Memory B cell (primary cell): Measurements from ENCODE around the gene FCRL5.

ENCODE experiments used
- ATAC-seq: fragments of 150-1000 bp; cut with Tn5 transposase; 2 replicates; pipeline ENCODE4 v1.10.0; 2021; ENCODE audit warnings: low read depth, mild to moderate bottlenecking, moderate library complexity
- DNase-seq, 2 donors: peaks; one replicate each; pipeline ENCODE4 v3.0.0; 2022; ENCODE audit warnings: low spot score in 2 of 2
- H3K27ac Mint-ChIP-seq: one replicate; pipeline ENCODE4 v1.8.0; 2022; ENCODE audit warnings: mild to moderate bottlenecking, moderate library complexity, mixed read lengths
- H3K27me3 Mint-ChIP-seq: one replicate; pipeline ENCODE4 v1.8.0; 2022; ENCODE audit warnings: mixed read lengths
- H3K36me3 Mint-ChIP-seq: one replicate; pipeline ENCODE4 v1.8.0; 2022; ENCODE audit warnings: mild to moderate bottlenecking, mixed read lengths
- H3K4me1 Mint-ChIP-seq: one replicate; pipeline ENCODE4 v1.8.0; 2022; ENCODE audit warnings: mixed read lengths
- H3K4me3 Mint-ChIP-seq: one replicate; pipeline ENCODE4 v1.8.0; 2022; ENCODE audit warnings: mild to moderate bottlenecking, moderate library complexity, mixed read lengths
- H3K9me3 Mint-ChIP-seq: one replicate; pipeline ENCODE4 v1.8.0; 2022; ENCODE audit warnings: mixed read lengths

The FCRL5 gene

GRCh38 chr1:157551694-157552693 lies at the start of gene FCRL5:
Gene FCRL5 (minus strand): TSS chr1:157552515. CDS start chr1:157552362, 153 bp downstream.
- Mint-ChIP-seq H3K27me3 (no peaks in the 10 kb centered on the region), H3K4me3 (peak within 1 kb of the TSS; percentile 86), H3K9me3 (peaks cover 1% of the 10 kb centered on the region), H3K4me1 (peaks cover 37% of the 10 kb centered on the region), H3K27ac (peak within 1 kb of the TSS; percentile 92), H3K36me3 (peaks cover 12% of the 10 kb centered on the region)
- no peak for DNase-seq
- ATAC-seq, result peak; percentile 88

- DNase-seq, result no peak
- Mint-ChIP-seq H3K4me3 (no peak overlapping the region), H3K9me3 (no peaks in the 10 kb centered on the region), H3K36me3 (no peaks in the 10 kb centered on the region), H3K27ac (no peak overlapping the region), H3K4me1 (peaks cover 28% of the 10 kb centered on the region), H3K27me3 (peaks cover under 1% of the 10 kb centered on the region)
- no peak for ATAC-seq
Observed at GRCh38 chr1:157600236-157600635, 47.9 kb upstream of the FCRL5 start.

- ATAC-seq (peak; percentile 58), DNase-seq (no peak)
- peaks cover 31% of the 10 kb centered on the region for H3K4me1 Mint-ChIP-seq
- no peaks in the 10 kb centered on the region for H3K27me3 Mint-ChIP-seq
- no peak within 1 kb of the TSS for H3K4me3 Mint-ChIP-seq
- no peaks in the 10 kb centered on the region for H3K36me3 Mint-ChIP-seq
- no peaks in the 10 kb centered on the region for H3K9me3 Mint-ChIP-seq
- H3K27ac Mint-ChIP-seq, result no peak within 1 kb of the TSS
Observed at GRCh38 chr1:157597959-157598667, 45.8 kb upstream of the FCRL5 start, which contains the start of gene FCRL4. Gene FCRL4 (minus strand): TSS chr1:157598085. CDS start chr1:157597944, 141 bp downstream.

GRCh38 chr1:157596384-157596783 lies 44.1 kb upstream of the FCRL5 start:
- H3K27ac Mint-ChIP-seq, result no peak overlapping the region
- ATAC-seq, result no peak
- H3K4me1 Mint-ChIP-seq, result peaks cover 34% of the 10 kb centered on the region
- no peaks in the 10 kb centered on the region for H3K36me3 Mint-ChIP-seq
- no peaks in the 10 kb centered on the region for H3K27me3 Mint-ChIP-seq
- H3K9me3 Mint-ChIP-seq, result no peaks in the 10 kb centered on the region
- DNase-seq, result no peak
- H3K4me3 Mint-ChIP-seq, result peak overlapping the region; percentile 8

GRCh38 chr1:157595356-157595755 lies 43.0 kb upstream of the FCRL5 start:
- Mint-ChIP-seq H3K27ac (no peak overlapping the region), H3K36me3 (no peaks in the 10 kb centered on the region), H3K9me3 (no peaks in the 10 kb centered on the region), H3K27me3 (peaks cover 5% of the 10 kb centered on the region), H3K4me1 (peaks cover 34% of the 10 kb centered on the region), H3K4me3 (peak overlapping the region; percentile 1)
- ATAC-seq, result peak; percentile 86
- peak in 1 of 2 donors; percentile 21 for DNase-seq

- ATAC-seq (peak; percentile 85), DNase-seq (peak in 1 of 2 donors; percentile 24)
- Mint-ChIP-seq H3K27ac (no peak overlapping the region), H3K4me3 (peak overlapping the region; percentile 15), H3K36me3 (no peaks in the 10 kb centered on the region), H3K4me1 (peaks cover 31% of the 10 kb centered on the region), H3K27me3 (peaks cover 4% of the 10 kb centered on the region), H3K9me3 (no peaks in the 10 kb centered on the region)
Observed at GRCh38 chr1:157585984-157586383, 33.7 kb upstream of the FCRL5 start.

GRCh38 chr1:157584503-157584902 lies 32.2 kb upstream of the FCRL5 start:
- no peak overlapping the region for H3K4me3 Mint-ChIP-seq
- no peak for DNase-seq
- no peaks in the 10 kb centered on the region for H3K9me3 Mint-ChIP-seq
- H3K27me3 Mint-ChIP-seq, result peaks cover 2% of the 10 kb centered on the region
- peak overlapping the region; percentile 43 for H3K27ac Mint-ChIP-seq
- H3K36me3 Mint-ChIP-seq, result no peaks in the 10 kb centered on the region
- H3K4me1 Mint-ChIP-seq, result peaks cover 38% of the 10 kb centered on the region
- peak; percentile 70 for ATAC-seq

- Mint-ChIP-seq H3K27ac (no peak overlapping the region), H3K27me3 (no peaks in the 10 kb centered on the region), H3K9me3 (no peaks in the 10 kb centered on the region), H3K4me1 (peaks cover 40% of the 10 kb centered on the region), H3K36me3 (no peaks in the 10 kb centered on the region), H3K4me3 (no peak overlapping the region)
- no peak for ATAC-seq
- DNase-seq, result no peak
Observed at GRCh38 chr1:157580828-157581210, 28.5 kb upstream of the FCRL5 start.

- DNase-seq (peak; percentile 44 to 59), ATAC-seq (peak; percentile 47)
- Mint-ChIP-seq H3K4me1 (peaks cover 40% of the 10 kb centered on the region), H3K27ac (no peak overlapping the region), H3K4me3 (peak overlapping the region; percentile 1), H3K9me3 (no peaks in the 10 kb centered on the region), H3K27me3 (no peaks in the 10 kb centered on the region), H3K36me3 (no peaks in the 10 kb centered on the region)
Observed at GRCh38 chr1:157580179-157580827, 28.0 kb upstream of the FCRL5 start.

GRCh38 chr1:157577420-157577819 lies 25.1 kb upstream of the FCRL5 start:
- Mint-ChIP-seq H3K27me3 (no peaks in the 10 kb centered on the region), H3K9me3 (no peaks in the 10 kb centered on the region), H3K27ac (no peak overlapping the region), H3K36me3 (no peaks in the 10 kb centered on the region), H3K4me1 (peaks cover 43% of the 10 kb centered on the region), H3K4me3 (no peak overlapping the region)
- DNase-seq (no peak), ATAC-seq (no peak)

GRCh38 chr1:157575744-157576143 lies 23.4 kb upstream of the FCRL5 start:
- ATAC-seq, result peak; percentile 82
- DNase-seq, result no peak
- Mint-ChIP-seq H3K27ac (peak overlapping the region; percentile 3), H3K27me3 (no peaks in the 10 kb centered on the region), H3K4me3 (peak overlapping the region; percentile 45), H3K36me3 (no peaks in the 10 kb centered on the region), H3K4me1 (peaks cover 34% of the 10 kb centered on the region), H3K9me3 (no peaks in the 10 kb centered on the region)

- no peaks in the 10 kb centered on the region for H3K36me3 Mint-ChIP-seq
- DNase-seq (no peak), ATAC-seq (no peak)
- H3K27me3 Mint-ChIP-seq, result no peaks in the 10 kb centered on the region
- H3K4me1 Mint-ChIP-seq, result peaks cover 27% of the 10 kb centered on the region
- no peak overlapping the region for H3K27ac Mint-ChIP-seq
- H3K9me3 Mint-ChIP-seq, result no peaks in the 10 kb centered on the region
- H3K4me3 Mint-ChIP-seq, result no peak overlapping the region
Observed at GRCh38 chr1:157574836-157575235, 22.5 kb upstream of the FCRL5 start.

GRCh38 chr1:157566484-157567300 lies 14.4 kb upstream of the FCRL5 start:
- H3K4me1 Mint-ChIP-seq, result peaks cover 51% of the 10 kb centered on the region
- H3K27me3 Mint-ChIP-seq, result no peaks in the 10 kb centered on the region
- peak overlapping the region; percentile 12 for H3K4me3 Mint-ChIP-seq
- H3K9me3 Mint-ChIP-seq, result no peaks in the 10 kb centered on the region
- ATAC-seq, result peak; percentile 81
- peak overlapping the region; percentile 64 for H3K27ac Mint-ChIP-seq
- peak in 1 of 2 donors; percentile 51 for DNase-seq
- H3K36me3 Mint-ChIP-seq, result no peaks in the 10 kb centered on the region
